ENCODE data around the gene PTGFRN. TPM values are rescaled to one million over a fixed set of nuclear protein-coding genes. Genes with fewer than 3 reads are reported as not detected.
"Not testable (repeated sequence)": the region's sequence is repeated elsewhere in the genome, so short reads cannot be mapped to it uniquely, and the experiment has no call there.

Gene PTGFRN
- polyA plus RNA-seq, 3 donors, result 52.8 to 56.7 (median 56.4) TPM

- DNase-seq (ENCODE audit: extremely low read depth in 1 of 11, low read depth in 9 of 11, low spot score in 4 of 11), result no peak
Observed at GRCh38 chr1:116931016-116931918, 21.6 kb downstream of the PTGFRN start.

- no peak for DNase-seq (ENCODE audit: extremely low read depth in 1 of 11, low read depth in 9 of 11, low spot score in 4 of 11)
Observed at GRCh38 chr1:116933606-116934515, 24.1 kb downstream of the PTGFRN start.

DNA sequence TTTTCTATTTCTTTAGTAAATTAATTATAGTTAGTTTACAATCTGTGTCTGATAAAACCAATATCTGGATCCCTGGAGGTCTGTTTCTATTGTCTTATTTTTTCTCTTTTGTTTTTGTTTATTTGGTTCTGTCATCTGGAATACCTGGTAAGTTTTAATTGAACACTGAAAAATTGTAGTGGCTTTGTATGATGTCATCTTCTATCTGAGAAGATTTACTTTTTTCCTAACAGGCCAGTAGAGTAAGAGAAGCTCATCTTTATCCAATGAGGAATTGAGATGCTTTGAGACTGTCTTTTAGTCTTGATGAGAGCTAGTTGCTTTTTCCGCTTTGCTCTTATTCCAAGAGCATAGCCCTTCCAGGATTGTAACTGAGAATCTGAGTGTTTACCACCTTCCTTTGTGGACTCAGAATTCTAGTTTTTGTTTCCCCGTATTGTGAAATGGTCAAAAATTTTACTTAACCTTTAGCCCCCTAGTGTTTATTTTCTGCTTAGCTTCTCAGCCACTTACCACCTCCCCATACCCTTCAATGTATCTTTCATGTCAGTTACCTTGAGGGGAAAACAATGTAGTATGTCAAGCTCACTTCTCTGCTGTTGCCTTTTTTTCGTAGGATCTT, 25.0 kb downstream of the PTGFRN start:
- no peak for DNase-seq (ENCODE audit: extremely low read depth in 1 of 11, low read depth in 9 of 11, low spot score in 4 of 11)

DNA sequence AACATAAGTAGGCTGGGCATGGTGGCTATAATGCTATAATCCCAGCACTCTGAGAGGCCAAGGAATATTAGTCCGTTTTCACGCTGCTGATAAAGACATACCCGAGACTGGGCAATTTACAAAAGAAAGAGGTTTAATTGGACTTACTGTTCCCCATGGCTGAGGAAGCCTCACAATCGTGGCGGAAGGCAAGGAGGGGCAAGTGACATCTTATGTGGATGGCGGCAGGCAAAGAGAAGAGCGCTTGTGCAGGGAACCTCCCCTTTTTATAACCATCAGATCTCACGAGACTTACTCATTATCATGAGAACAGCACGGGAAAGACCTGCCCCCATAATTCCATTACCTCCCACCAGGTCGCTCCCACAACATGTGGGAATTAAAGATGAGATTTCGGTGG, 28.5 kb downstream of the PTGFRN start:
- DNase-seq (ENCODE audit: extremely low read depth in 1 of 11, low read depth in 9 of 11, low spot score in 4 of 11), result no peak

GRCh38 chr1:116939780-116940543, 30.2 kb downstream of the PTGFRN start:
- DNase-seq (ENCODE audit: extremely low read depth in 1 of 11, low read depth in 9 of 11, low spot score in 4 of 11), result not testable (repeated sequence)

DNA sequence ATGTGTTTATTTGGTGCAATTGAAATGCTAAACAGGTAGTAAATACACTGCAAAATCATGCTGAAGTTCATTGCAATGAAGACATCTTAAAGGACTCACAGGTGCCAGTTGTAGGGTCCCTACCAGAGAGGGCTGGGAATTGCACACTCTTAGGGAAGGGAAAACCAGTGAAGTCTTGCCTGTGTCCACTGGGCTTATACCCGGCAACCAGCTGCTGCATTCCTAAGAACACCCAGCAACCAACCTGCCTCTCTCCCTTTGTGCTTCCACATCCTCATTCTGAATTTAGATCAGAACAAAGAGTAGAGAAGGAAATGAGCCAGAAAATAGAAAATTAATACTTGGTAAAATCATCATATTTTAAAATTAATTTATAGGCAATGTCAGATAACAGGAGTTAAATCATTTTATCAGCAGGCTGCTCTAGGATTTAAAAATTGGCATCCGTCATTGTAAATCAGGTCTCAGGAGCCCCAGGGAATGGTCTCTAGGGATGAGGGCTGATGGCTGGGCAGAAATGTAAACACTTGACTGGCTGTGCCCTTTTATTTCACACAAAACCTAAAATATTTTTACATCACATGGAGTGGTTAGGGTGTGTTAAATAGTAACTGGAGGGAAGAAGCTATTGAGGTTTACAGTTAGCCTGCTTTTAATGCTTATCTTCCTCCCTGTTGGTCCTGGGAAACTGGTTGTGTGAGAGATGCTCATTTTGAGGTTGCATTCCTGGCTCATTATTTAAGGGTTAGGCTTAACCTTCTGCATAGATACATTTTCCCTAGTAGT, 31.3 kb downstream of the PTGFRN start:
- DNase-seq (ENCODE audit: extremely low read depth in 1 of 11, low read depth in 9 of 11, low spot score in 4 of 11), result no peak

- DNase-seq (ENCODE audit: extremely low read depth in 1 of 11, low read depth in 9 of 11, low spot score in 4 of 11), result no peak
Observed at GRCh38 chr1:116941670-116942069, 32.0 kb downstream of the PTGFRN start.

GRCh38 chr1:116942344-116942743, 32.6 kb downstream of the PTGFRN start:
- no peak for DNase-seq (ENCODE audit: extremely low read depth in 1 of 11, low read depth in 9 of 11, low spot score in 4 of 11)

DNA sequence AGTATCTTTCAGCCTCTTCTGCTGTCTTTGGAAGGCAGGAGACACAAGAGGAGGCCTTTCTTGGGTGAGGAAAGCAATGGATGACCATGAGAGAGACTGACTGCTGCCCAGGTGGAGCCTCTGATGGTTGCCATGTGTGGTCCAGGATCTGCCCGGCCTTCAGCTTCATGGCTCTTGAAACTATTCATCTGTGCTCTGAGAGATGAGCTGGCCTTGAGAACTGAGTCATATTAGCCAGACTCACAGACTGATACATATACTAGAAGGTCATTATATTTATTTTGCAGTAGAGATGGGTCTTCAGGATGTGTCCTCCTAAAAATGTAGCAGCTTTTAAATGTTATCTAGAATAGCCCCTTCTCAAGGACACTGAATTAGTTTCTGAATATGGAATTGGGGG, 33.7 kb downstream of the PTGFRN start:
- no peak for DNase-seq (ENCODE audit: extremely low read depth in 1 of 11, low read depth in 9 of 11, low spot score in 4 of 11)

DNA sequence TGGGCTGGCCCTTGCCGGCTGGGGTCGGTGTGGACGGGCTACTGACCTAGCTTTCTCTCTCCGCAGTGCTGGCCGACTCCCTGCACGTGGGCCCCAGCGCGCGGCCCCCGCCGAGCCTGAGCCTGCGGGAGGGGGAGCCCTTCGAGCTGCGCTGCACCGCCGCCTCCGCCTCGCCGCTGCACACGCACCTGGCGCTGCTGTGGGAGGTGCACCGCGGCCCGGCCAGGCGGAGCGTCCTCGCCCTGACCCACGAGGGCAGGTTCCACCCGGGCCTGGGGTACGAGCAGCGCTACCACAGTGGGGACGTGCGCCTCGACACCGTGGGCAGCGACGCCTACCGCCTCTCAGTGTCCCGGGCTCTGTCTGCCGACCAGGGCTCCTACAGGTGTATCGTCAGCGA, 34.9 kb downstream of the PTGFRN start:
- no peak for DNase-seq (ENCODE audit: extremely low read depth in 1 of 11, low read depth in 9 of 11, low spot score in 4 of 11)

DNA sequence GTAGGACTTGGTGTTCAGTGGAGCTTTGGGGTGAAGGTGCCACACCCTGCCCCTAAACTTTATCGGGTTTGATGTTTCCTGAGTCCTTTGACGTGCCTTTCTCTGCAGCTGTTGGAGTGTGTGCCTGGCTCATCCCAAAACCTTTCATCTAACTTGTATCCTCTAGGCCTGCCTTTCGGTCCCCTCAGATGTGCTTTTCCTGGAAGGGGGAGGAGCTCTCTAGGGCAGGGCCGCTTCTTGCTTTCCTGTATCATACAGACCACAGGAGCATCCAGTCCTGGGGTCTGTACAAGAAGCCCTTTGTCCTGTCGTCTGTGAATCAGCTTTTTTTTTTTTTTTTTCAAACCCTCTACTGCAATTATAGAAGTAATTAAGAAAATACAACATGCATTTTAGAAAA, 35.7 kb downstream of the PTGFRN start:
- DNase-seq (ENCODE audit: extremely low read depth in 1 of 11, low read depth in 9 of 11, low spot score in 4 of 11), result no peak

DNA sequence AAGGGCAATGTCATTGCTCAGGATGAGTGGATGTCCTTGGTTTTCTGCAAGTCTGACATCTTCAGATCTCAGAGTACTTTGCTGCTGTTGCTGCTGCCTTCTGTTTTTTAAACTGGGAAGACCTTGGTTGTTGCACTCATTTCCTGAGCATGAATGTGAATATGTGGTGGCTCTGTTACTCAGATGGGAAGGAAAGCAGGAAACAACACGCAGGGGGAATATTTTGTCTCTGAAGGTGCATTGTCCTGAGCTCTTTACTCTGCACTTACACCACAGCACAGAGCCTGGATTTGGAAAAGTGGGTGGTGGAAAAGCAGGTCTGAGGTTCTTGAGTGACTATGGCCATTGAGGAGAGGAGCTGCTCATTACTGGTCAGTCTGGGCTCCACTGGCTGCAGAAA, 36.3 kb downstream of the PTGFRN start:
- DNase-seq (ENCODE audit: extremely low read depth in 1 of 11, low read depth in 9 of 11, low spot score in 4 of 11), result no peak

DNA sequence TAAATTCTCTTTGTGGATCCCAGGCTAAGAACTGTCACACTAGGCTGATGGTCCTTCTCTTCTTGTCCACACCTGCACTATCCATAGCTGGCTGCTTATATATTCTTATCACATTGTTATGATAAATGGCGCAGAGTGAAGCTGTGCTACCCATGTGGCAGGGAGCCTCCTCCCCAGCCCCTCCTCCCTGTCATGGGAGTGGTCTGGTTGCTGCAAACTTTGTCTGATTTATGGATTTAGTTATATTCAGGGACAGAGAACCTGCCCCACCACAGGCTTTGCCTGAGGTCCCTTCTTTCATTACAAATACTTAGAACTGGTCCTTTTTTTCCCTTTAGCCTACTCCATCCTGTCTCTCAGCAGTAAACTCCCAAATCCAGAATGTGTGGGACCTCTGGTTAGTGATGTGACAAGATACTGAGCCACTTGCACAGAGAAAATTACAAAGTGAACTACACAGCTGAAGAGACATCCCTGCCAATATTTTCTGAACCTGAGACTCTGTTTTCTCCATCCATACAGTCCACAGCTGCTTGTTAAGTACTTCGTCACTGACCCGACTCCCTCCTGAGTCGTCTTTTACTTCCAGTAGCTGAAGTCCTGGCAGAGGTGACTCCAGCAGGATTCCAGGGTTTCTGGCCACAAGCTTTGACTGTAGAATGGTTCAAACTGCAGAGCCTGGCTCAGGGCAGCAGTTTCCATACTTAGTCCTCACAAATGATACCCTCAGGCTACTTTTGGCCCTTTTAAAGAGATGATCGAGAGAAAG, 37.6 kb downstream of the PTGFRN start:
- DNase-seq (ENCODE audit: extremely low read depth in 1 of 11, low read depth in 9 of 11, low spot score in 4 of 11), result no peak

DNA sequence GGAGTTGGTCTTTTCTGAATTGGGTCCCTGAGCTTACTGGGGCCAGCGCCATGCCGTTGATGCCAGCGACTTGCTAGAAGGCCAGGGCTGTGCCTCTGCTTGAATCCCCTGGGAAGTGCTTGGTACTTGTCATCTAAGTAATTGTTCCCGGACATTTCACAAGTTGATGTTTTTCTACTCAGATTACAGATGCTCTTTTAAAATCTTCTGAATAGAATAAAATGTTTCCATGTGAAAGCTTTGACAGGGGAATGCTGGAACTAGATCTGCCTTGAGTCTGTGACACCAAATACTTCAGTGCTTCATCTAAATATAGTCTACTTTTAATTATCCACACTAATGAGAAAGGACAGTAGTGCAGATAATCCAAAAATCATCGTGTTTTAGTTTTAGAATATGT, 38.3 kb downstream of the PTGFRN start:
- no peak for DNase-seq (ENCODE audit: extremely low read depth in 1 of 11, low read depth in 9 of 11, low spot score in 4 of 11)

- no peak for DNase-seq (ENCODE audit: extremely low read depth in 1 of 11, low read depth in 9 of 11, low spot score in 4 of 11)
Observed at GRCh38 chr1:116948642-116949041, 38.9 kb downstream of the PTGFRN start.

DNA sequence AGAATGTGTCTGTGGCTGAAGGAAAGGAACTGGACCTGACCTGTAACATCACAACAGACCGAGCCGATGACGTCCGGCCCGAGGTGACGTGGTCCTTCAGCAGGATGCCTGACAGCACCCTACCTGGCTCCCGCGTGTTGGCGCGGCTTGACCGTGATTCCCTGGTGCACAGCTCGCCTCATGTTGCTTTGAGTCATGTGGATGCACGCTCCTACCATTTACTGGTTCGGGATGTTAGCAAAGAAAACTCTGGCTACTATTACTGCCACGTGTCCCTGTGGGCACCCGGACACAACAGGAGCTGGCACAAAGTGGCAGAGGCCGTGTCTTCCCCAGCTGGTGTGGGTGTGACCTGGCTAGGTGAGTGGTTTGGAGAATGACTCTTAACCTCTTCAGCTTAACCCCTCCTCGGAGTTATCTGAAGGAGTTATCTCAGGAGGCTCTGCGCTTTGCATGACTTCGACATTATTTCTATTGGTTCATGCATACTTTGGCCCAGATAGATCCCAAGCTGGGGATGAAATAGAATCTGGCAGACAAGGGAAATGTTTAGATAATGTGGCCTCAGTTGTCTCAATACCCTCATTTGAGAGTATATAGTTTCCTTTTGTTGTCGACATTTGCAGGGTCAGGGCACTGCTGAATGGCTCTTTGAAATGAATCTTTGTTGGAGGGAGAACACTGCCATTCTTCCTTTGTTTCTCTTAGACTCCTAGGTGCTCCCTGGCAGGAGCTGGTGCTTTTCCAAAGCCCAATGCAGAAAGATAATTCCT, 39.7 kb downstream of the PTGFRN start:
- no peak for DNase-seq (ENCODE audit: extremely low read depth in 1 of 11, low read depth in 9 of 11, low spot score in 4 of 11)

Data from renal cortex interstitium (tissue), 11 donors.